Activated T-cell treated with anti-CD3 and anti-CD28 coated beads, Interleukin-2, amount 50 U/mL, for 24 hours (primary cell): ENCODE measurements around the gene DTD1.

ENCODE experiments used
- DNase-seq: peaks from one replicate; pipeline ENCODE4 v3.0.0-alpha.2; 2020
- H3K27ac Mint-ChIP-seq: 2 replicates; pipeline ENCODE4 v1.8.0; 2020; ENCODE audit warnings: mild to moderate bottlenecking, mixed read lengths
- H3K27me3 Mint-ChIP-seq: 2 replicates; pipeline ENCODE4 v1.8.0; 2020; ENCODE audit warnings: mixed read lengths
- H3K36me3 Mint-ChIP-seq: 2 replicates; pipeline ENCODE4 v1.8.0; 2020; ENCODE audit warnings: low read depth, mixed read lengths
- H3K4me1 Mint-ChIP-seq: 2 replicates; pipeline ENCODE4 v1.8.0; 2020; ENCODE audit warnings: low read depth, mixed read lengths
- H3K4me3 Mint-ChIP-seq: 2 replicates; pipeline ENCODE4 v1.8.0; 2020; ENCODE audit warnings: mild to moderate bottlenecking, moderate library complexity, mixed read lengths
- H3K9me3 Mint-ChIP-seq: 2 replicates; pipeline ENCODE4 v1.8.0; 2020; ENCODE audit warnings: mixed read lengths

DTD1 gene

DNA sequence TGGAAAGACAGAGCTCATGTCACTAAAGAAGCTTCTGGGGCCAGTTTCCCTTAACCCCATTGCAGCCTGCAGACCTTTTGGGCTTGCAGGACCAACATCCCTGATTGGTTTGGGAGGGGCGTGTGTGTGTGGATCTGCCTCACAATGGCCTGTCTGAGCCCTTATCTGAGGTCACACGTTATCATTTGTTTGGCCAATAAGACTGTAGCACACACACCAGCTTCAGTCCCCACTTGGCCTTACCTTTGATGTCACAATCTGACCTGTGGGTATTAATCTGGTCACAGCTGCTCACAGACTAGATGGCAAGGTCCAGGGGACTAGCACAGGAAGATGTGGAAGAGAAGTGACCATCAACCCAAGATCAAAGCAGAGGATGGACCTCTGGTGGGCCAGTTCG, 225.6 kb downstream of the DTD1 start, which contains the start of gene SCP2D1:
Gene SCP2D1 (plus strand): TSS at position 301 of the 400 bp plus-strand sequence. CDS start 33 bp downstream, at position 334.
- Mint-ChIP-seq H3K36me3 (no peaks in the 10 kb centered on the region), H3K27me3 (peaks cover 3% of the 10 kb centered on the region), H3K9me3 (no peaks in the 10 kb centered on the region), H3K4me1 (no peaks in the 10 kb centered on the region), H3K4me3 (no peak within 1 kb of the TSS), H3K27ac (no peak within 1 kb of the TSS)
- no peak for DNase-seq

DNA sequence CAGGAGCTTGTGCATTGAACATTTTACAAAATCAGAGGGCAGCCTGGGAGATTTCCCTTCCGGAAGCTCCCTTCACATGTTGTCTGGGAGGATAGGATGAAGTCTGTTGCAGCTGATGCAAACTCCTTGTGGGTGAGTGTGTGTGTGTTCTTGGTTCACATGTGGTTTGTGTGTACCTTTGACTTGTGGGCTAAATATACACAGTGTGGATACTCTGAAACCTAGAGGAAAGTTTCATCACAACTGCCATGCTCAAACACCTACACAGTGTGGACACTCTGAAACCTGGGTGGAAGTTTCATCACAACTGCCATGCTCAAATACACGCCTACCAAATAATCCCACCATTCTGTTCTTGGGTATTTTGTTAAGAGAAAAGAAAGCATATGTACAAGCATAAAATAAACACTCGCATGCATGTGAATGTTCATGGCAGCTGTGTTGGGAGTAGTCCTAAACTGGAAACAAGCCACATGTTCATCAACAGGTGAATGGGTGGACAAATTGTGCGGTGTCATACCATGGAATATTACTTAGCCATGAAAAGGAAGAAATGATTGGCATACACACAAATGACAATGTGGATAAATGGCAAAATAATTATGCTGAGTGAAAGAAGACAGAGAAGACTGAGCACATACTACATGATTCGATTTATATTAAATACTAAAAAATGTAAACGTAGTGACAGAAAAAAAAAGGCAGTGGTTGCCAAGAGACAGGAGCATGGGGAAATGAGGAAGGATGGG, 227.5 kb downstream of the DTD1 start:
- no peaks in the 10 kb centered on the region for H3K4me1 Mint-ChIP-seq
- peaks cover 3% of the 10 kb centered on the region for H3K27me3 Mint-ChIP-seq
- DNase-seq = no peak
- no peak overlapping the region for H3K27ac Mint-ChIP-seq
- no peaks in the 10 kb centered on the region for H3K9me3 Mint-ChIP-seq
- no peak overlapping the region for H3K4me3 Mint-ChIP-seq
- H3K36me3 Mint-ChIP-seq = no peaks in the 10 kb centered on the region
